Brain microvascular endothelial cell (primary cell): ENCODE measurements around the gene FBXL17.

Experiments used
- DNase-seq: peaks from one replicate; pipeline ENCODE4 v3.0.0-alpha.2; 2020
- H3K27ac ChIP-seq: fragments of 250-450 bp; sonication (Bioruptor Pico); 2 replicates; pipeline ENCODE4 v1.5.1; 2020; ENCODE audit warnings: mild to moderate bottlenecking, moderate library complexity
- H3K27me3 ChIP-seq: fragments of 250-450 bp; sonication (Bioruptor Pico); replicated peaks from 2 replicates; pipeline ENCODE4 v1.5.1; 2020; ENCODE audit warnings: mild to moderate bottlenecking
- H3K36me3 ChIP-seq: fragments of 250-450 bp; sonication (Bioruptor Pico); replicated peaks from 2 replicates; pipeline ENCODE4 v1.5.1; 2020; ENCODE audit warnings: mild to moderate bottlenecking
- H3K4me3 ChIP-seq: 2 replicates; pipeline ENCODE4 v1.5.1; 2011; ENCODE audit warnings: low read depth, mild to moderate bottlenecking, control low read depth, low read length, moderate library complexity
- CTCF ChIP-seq: IDR thresholded peaks from 2 replicates; pipeline ENCODE4 v1.5.1; 2011; ENCODE audit warnings: low read depth, mild to moderate bottlenecking, moderate library complexity, low read length, control low read depth, inconsistent platforms; ENCODE audit errors: missing control alignments
- in situ Hi-C: cut with HindIII; loops from 2 replicates; pipeline ENCODE4 v1.10.0; 2017; ENCODE audit warnings: low sequenced_read_pairs, low pct_ligation_motif_present

The FBXL17 gene

GRCh38 chr5:108371263-108371662 lies 10.6 kb downstream of the FBXL17 start:
- no peak for DNase-seq
- H3K27ac ChIP-seq: no peak overlapping the region
- no peaks in the 10 kb centered on the region for H3K36me3 ChIP-seq
- no peak for TF ChIP-seq CTCF
- no peaks in the 10 kb centered on the region for H3K27me3 ChIP-seq
- H3K4me3 ChIP-seq: no peak overlapping the region
- in situ Hi-C loops: no loop called here

- DNase-seq: no peak
- H3K27me3 ChIP-seq: no peaks in the 10 kb centered on the region
- H3K27ac ChIP-seq: no peak overlapping the region
- H3K36me3 ChIP-seq: no peaks in the 10 kb centered on the region
- TF ChIP-seq CTCF: no peak
- no peak overlapping the region for H3K4me3 ChIP-seq
- in situ Hi-C loops: no loop called here
Observed at GRCh38 chr5:108369167-108369566, 12.7 kb downstream of the FBXL17 start.

GRCh38 chr5:108367679-108368334 lies 14.1 kb downstream of the FBXL17 start:
- Histone ChIP-seq H3K27me3 (no peaks in the 10 kb centered on the region), H3K4me3 (no peak overlapping the region), H3K27ac (no peak overlapping the region), H3K36me3 (no peaks in the 10 kb centered on the region)
- DNase-seq: no peak
- in situ Hi-C loops: no loop called here
- no peak for TF ChIP-seq CTCF

- in situ Hi-C loops: no loop called here
- no peak overlapping the region for H3K4me3 ChIP-seq
- TF ChIP-seq CTCF: no peak
- H3K27me3 ChIP-seq: no peaks in the 10 kb centered on the region
- DNase-seq: no peak
- H3K27ac ChIP-seq: no peak overlapping the region
- H3K36me3 ChIP-seq: no peaks in the 10 kb centered on the region
Observed at GRCh38 chr5:108366500-108366899, 15.4 kb downstream of the FBXL17 start.

- H3K27me3 ChIP-seq: no peaks in the 10 kb centered on the region
- no peak for TF ChIP-seq CTCF
- in situ Hi-C loops: no loop called here
- H3K36me3 ChIP-seq: no peaks in the 10 kb centered on the region
- H3K27ac ChIP-seq: no peak overlapping the region
- no peak overlapping the region for H3K4me3 ChIP-seq
- DNase-seq: no peak
Observed at GRCh38 chr5:108361771-108362170, 20.1 kb downstream of the FBXL17 start.

- Histone ChIP-seq H3K36me3 (no peaks in the 10 kb centered on the region), H3K27ac (no peak overlapping the region), H3K4me3 (no peak overlapping the region), H3K27me3 (no peaks in the 10 kb centered on the region)
- no peak for DNase-seq
- no peak for TF ChIP-seq CTCF
- in situ Hi-C loops: no loop called here
Observed at GRCh38 chr5:108361239-108361638, 20.7 kb downstream of the FBXL17 start.
